ENCODE results near the gene GNB1L. TPM values are rescaled to one million over a fixed set of nuclear protein-coding genes. Genes with fewer than 3 reads are reported as not detected.

The GNB1L gene
- polyA plus RNA-seq, 1 donor from 2014 or later: 16.5 TPM

DNA sequence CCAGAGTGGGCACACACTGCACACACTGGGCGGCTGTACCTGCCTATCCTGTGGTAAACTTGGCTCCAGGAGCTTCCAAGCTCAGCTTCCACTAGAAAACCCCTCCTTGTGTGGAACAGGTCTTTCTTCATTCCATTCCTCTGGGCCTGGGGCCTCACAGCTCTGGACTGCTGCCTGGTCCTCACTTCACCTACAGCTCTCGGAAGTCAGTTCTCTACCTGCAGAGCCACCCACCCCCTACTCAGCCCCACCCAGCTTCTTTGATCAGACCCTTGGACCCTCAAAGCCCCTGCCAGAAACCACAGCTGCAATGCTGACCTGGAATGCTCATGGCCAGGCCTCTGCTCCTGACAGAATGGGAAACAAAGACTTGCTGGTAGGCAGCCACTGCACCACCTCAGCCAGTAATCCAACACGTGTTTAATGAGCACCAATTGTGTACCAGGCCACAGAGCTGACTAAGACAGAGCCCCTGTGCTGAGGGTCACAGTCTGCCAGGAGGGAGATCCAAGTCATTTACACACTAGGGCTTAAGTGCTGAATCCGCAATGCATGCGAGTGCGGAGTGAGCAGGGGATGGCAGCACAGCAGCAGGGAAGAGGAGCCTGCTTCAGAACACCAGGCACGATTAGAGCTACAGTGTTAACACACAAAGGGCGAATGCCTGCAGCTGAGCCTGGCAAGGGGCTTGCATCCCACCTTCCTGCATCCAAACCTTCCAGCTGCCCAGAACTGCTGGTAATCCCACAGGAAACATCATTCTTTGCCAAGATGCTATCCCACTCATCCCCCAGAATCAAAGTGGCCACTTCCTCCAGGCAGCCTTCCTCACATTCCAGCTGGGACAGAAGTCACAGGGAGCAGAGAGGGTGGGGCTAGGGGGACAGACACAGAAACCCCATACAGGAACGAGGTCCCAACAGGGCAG, 4.6 kb downstream of the GNB1L start:
- H3K27me3 ChIP-seq (ENCODE audit: insufficient read depth, low read depth, low read length): no peaks in the 10 kb centered on the region
- no peak overlapping the region for H3K9ac ChIP-seq (ENCODE audit: low read length)
- H3K27ac ChIP-seq (ENCODE audit: low read length): no peak overlapping the region
- no peaks in the 10 kb centered on the region for H3K9me3 ChIP-seq (ENCODE audit: low read length)
- no peaks in the 10 kb centered on the region for H4K20me1 ChIP-seq (ENCODE audit: insufficient read depth)
- H3K4me2 ChIP-seq (ENCODE audit: low read length): no peak overlapping the region
- H2AFZ ChIP-seq (ENCODE audit: low read depth, low read length): no peak overlapping the region
- TF ChIP-seq RAD21 (conservative IDR thresholded peaks at IDR 0.05) (no peak), EP300 (conservative IDR thresholded peaks at IDR 0.05; ENCODE audit: poor library complexity, severe bottlenecking) (no peak), EZH2 (IDR thresholded peaks at IDR 0.05; ENCODE audit: borderline replicate concordance, insufficient read depth, low read length, poor library complexity, severe bottlenecking) (no peak)
- no peaks in the 10 kb centered on the region for H3K36me3 ChIP-seq (ENCODE audit: insufficient read depth, low read length)
- peaks cover 24% of the 10 kb centered on the region for H3K79me2 ChIP-seq (replicated peaks; ENCODE audit: insufficient read depth, low read length)
- no peaks in the 10 kb centered on the region for H3K9me2 ChIP-seq (ENCODE audit: insufficient read depth, low read length)
- no peak overlapping the region for H3K4me3 ChIP-seq (ENCODE audit: low read length)
- no peaks in the 10 kb centered on the region for H3F3A ChIP-seq (ENCODE audit: insufficient read depth, low read length, poor library complexity, severe bottlenecking)

DNA sequence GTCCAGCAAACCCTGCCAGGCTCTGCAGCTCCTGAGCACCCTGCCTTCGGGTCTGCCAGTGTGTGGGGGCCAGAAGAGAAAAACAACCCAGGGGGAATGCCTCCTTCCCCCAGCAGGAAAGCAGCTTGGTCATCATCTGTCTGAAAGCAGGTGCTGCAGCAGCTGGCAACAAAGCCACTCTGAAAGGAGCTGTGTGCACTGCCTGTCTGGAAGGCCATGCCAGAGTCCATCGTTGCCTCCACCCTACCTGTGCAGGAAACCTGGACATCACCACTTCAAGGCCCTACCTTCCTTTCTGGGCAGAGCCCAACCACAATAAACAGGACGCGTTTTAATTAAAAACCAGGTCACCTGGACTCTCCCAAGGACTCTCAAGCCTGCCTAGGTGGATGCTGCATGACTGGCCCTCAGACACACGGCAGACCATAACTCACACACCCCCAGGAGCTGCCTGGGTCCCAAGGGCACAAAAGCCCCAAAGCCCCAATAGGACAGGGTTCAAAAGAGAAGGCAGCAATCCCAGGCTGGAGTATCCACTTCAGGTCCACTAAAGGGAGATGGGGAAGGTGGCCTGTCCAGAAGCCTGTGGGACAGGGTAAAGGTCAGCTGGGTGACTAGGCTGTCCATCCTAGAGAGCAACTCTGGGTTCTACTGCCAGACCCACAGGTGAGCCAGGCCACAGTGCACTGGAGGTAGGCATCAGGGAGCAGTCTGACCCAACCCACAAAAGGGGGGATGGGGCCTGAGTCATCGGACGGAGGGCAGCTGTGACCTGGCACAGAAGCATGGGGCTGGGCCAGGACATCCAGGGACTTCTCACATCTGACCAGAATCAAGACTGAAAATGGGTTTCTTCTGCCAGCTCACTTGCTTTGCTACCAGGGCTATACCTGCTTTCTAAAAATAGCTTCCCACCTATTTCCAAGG, 6.1 kb downstream of the GNB1L start:
- TF ChIP-seq POLR2AphosphoS5 (IDR thresholded peaks at IDR 0.05) (no peak), RAD21 (conservative IDR thresholded peaks at IDR 0.05) (no peak), EZH2 (IDR thresholded peaks at IDR 0.05; ENCODE audit: borderline replicate concordance, insufficient read depth, low read length, poor library complexity, severe bottlenecking) (no peak), TAF1 (IDR thresholded peaks at IDR 0.05; ENCODE audit: low read depth) (no peak), SMC3 (conservative IDR thresholded peaks at IDR 0.05; ENCODE audit: poor library complexity) (no peak), EP300 (conservative IDR thresholded peaks at IDR 0.05; ENCODE audit: poor library complexity, severe bottlenecking) (no peak), MXI1 (conservative IDR thresholded peaks at IDR 0.05; ENCODE audit: poor library complexity, severe bottlenecking) (no peak)
- TF ChIP-seq, protein P1, sequence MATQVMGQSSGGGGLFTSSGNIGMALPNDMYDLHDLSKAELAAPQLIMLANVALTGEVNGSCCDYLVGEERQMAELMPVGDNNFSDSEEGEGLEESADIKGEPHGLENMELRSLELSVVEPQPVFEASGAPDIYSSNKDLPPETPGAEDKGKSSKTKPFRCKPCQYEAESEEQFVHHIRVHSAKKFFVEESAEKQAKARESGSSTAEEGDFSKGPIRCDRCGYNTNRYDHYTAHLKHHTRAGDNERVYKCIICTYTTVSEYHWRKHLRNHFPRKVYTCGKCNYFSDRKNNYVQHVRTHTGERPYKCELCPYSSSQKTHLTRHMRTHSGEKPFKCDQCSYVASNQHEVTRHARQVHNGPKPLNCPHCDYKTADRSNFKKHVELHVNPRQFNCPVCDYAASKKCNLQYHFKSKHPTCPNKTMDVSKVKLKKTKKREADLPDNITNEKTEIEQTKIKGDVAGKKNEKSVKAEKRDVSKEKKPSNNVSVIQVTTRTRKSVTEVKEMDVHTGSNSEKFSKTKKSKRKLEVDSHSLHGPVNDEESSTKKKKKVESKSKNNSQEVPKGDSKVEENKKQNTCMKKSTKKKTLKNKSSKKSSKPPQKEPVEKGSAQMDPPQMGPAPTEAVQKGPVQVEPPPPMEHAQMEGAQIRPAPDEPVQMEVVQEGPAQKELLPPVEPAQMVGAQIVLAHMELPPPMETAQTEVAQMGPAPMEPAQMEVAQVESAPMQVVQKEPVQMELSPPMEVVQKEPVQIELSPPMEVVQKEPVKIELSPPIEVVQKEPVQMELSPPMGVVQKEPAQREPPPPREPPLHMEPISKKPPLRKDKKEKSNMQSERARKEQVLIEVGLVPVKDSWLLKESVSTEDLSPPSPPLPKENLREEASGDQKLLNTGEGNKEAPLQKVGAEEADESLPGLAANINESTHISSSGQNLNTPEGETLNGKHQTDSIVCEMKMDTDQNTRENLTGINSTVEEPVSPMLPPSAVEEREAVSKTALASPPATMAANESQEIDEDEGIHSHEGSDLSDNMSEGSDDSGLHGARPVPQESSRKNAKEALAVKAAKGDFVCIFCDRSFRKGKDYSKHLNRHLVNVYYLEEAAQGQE (IDR thresholded peaks at IDR 0.05; ENCODE audit: borderline replicate concordance): no peak
- TF ChIP-seq, protein P2, sequence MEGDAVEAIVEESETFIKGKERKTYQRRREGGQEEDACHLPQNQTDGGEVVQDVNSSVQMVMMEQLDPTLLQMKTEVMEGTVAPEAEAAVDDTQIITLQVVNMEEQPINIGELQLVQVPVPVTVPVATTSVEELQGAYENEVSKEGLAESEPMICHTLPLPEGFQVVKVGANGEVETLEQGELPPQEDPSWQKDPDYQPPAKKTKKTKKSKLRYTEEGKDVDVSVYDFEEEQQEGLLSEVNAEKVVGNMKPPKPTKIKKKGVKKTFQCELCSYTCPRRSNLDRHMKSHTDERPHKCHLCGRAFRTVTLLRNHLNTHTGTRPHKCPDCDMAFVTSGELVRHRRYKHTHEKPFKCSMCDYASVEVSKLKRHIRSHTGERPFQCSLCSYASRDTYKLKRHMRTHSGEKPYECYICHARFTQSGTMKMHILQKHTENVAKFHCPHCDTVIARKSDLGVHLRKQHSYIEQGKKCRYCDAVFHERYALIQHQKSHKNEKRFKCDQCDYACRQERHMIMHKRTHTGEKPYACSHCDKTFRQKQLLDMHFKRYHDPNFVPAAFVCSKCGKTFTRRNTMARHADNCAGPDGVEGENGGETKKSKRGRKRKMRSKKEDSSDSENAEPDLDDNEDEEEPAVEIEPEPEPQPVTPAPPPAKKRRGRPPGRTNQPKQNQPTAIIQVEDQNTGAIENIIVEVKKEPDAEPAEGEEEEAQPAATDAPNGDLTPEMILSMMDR (IDR thresholded peaks at IDR 0.05; ENCODE audit: poor library complexity, severe bottlenecking): no peak
- no peaks in the 10 kb centered on the region for H3K9me2 ChIP-seq (ENCODE audit: insufficient read depth, low read length)
- no peaks in the 10 kb centered on the region for H3F3A ChIP-seq (ENCODE audit: insufficient read depth, low read length, poor library complexity, severe bottlenecking)
- peaks cover 16% of the 10 kb centered on the region for H3K79me2 ChIP-seq (replicated peaks; ENCODE audit: insufficient read depth, low read length)
- H3K9ac ChIP-seq (ENCODE audit: low read length): no peak overlapping the region
- no peaks in the 10 kb centered on the region for H3K9me3 ChIP-seq (ENCODE audit: low read length)
- no peak overlapping the region for H2AFZ ChIP-seq (ENCODE audit: low read depth, low read length)
- H3K27me3 ChIP-seq (ENCODE audit: insufficient read depth, low read depth, low read length): no peaks in the 10 kb centered on the region
- H3K36me3 ChIP-seq (ENCODE audit: insufficient read depth, low read length): no peaks in the 10 kb centered on the region
- no peaks in the 10 kb centered on the region for H4K20me1 ChIP-seq (ENCODE audit: insufficient read depth)
- no peak overlapping the region for H3K4me2 ChIP-seq (ENCODE audit: low read length)
- H3K27ac ChIP-seq (ENCODE audit: low read length): no peak overlapping the region
- no peak overlapping the region for H3K4me3 ChIP-seq (ENCODE audit: low read length)
